ENCODE measurements around the gene SPATA33.

SPATA33 gene

GRCh38 chr16:89700100-89700648 lies 42.5 kb downstream of the SPATA33 start:
- peak; percentile 88 for TF ChIP-seq CTCF (IDR thresholded peaks at IDR 0.05; ENCODE audit: insufficient read depth, low read length, poor library complexity, severe bottlenecking)
- H3K36me3 ChIP-seq (ENCODE audit: control insufficient read depth, insufficient read depth, low read length): peaks cover 3% of the 10 kb centered on the region
- H3K4me3 ChIP-seq (replicated peaks; ENCODE audit: low read depth, low read length): peak overlapping the region; percentile 66
- no peaks in the 10 kb centered on the region for H3K27me3 ChIP-seq (replicated peaks; ENCODE audit: control insufficient read depth, insufficient read depth, low read length)
- peak; percentile 94 for DNase-seq (ENCODE audit: extremely low read depth, insufficient read length)

GRCh38 chr16:89700649-89701424 lies 43.2 kb downstream of the SPATA33 start:
- Histone ChIP-seq H3K27me3 (replicated peaks; ENCODE audit: control insufficient read depth, insufficient read depth, low read length) (no peaks in the 10 kb centered on the region), H3K4me3 (replicated peaks; ENCODE audit: low read depth, low read length) (peak overlapping the region; percentile 66), H3K36me3 (ENCODE audit: control insufficient read depth, insufficient read depth, low read length) (peaks cover 1% of the 10 kb centered on the region; the same call in 1 of the 2 replicates)
- DNase-seq (ENCODE audit: extremely low read depth, insufficient read length): peak; percentile 76
- TF ChIP-seq CTCF (IDR thresholded peaks at IDR 0.05; ENCODE audit: insufficient read depth, low read length, poor library complexity, severe bottlenecking): no peak

- no peaks in the 10 kb centered on the region for H3K27me3 ChIP-seq (replicated peaks; ENCODE audit: control insufficient read depth, insufficient read depth, low read length)
- peak within 1 kb of the TSS; percentile 66 for H3K4me3 ChIP-seq (replicated peaks; ENCODE audit: low read depth, low read length)
- peak; percentile 35 for TF ChIP-seq CTCF (IDR thresholded peaks at IDR 0.05; ENCODE audit: insufficient read depth, low read length, poor library complexity, severe bottlenecking)
- H3K36me3 ChIP-seq (ENCODE audit: control insufficient read depth, insufficient read depth, low read length): peaks cover under 1% of the 10 kb centered on the region; the same call in 1 of the 2 replicates
- peak; percentile 96 for DNase-seq (ENCODE audit: extremely low read depth, insufficient read length)
These were observed 44.1 kb downstream of the SPATA33 start, which contains the start of gene SPATA2L for GRCh38 chr16:89701425-89702406. TSS of gene SPATA2L (minus strand) at chr16:89701705. CDS start at chr16:89701232, 473 bp downstream.

GRCh38 chr16:89704281-89704680 lies 46.6 kb downstream of the SPATA33 start:
- Histone ChIP-seq H3K4me3 (replicated peaks; ENCODE audit: low read depth, low read length) (no peak overlapping the region), H3K27me3 (replicated peaks; ENCODE audit: control insufficient read depth, insufficient read depth, low read length) (no peaks in the 10 kb centered on the region), H3K36me3 (ENCODE audit: control insufficient read depth, insufficient read depth, low read length) (no peaks in the 10 kb centered on the region)
- no peak for DNase-seq (ENCODE audit: extremely low read depth, insufficient read length)
- TF ChIP-seq CTCF (IDR thresholded peaks at IDR 0.05; ENCODE audit: insufficient read depth, low read length, poor library complexity, severe bottlenecking): no peak

GRCh38 chr16:89705006-89705405 lies 47.4 kb downstream of the SPATA33 start:
- no peak for DNase-seq (ENCODE audit: extremely low read depth, insufficient read length)
- no peak for TF ChIP-seq CTCF (IDR thresholded peaks at IDR 0.05; ENCODE audit: insufficient read depth, low read length, poor library complexity, severe bottlenecking)

More at GRCh38 chr16:89705006-89705405, 47.4 kb downstream of the SPATA33 start:
- Histone ChIP-seq H3K27me3 (replicated peaks; ENCODE audit: control insufficient read depth, insufficient read depth, low read length) (no peaks in the 10 kb centered on the region), H3K36me3 (ENCODE audit: control insufficient read depth, insufficient read depth, low read length) (no peaks in the 10 kb centered on the region), H3K4me3 (replicated peaks; ENCODE audit: low read depth, low read length) (no peak overlapping the region)
